GM21576 (cell line): ENCODE results near the gene BEX1.
"Not testable (repeated sequence)": the region's sequence is repeated elsewhere in the genome, so short reads cannot be mapped to it uniquely, and the experiment has no call there.

ENCODE experiments used
- ATAC-seq: cut with Tn5 transposase; IDR thresholded peaks from one replicate; pipeline ENCODE4 v1.9.1; 2021; ENCODE audit warnings: mild to moderate bottlenecking, moderate library complexity; ENCODE audit not compliant: unreplicated experiment

The BEX1 gene

DNA sequence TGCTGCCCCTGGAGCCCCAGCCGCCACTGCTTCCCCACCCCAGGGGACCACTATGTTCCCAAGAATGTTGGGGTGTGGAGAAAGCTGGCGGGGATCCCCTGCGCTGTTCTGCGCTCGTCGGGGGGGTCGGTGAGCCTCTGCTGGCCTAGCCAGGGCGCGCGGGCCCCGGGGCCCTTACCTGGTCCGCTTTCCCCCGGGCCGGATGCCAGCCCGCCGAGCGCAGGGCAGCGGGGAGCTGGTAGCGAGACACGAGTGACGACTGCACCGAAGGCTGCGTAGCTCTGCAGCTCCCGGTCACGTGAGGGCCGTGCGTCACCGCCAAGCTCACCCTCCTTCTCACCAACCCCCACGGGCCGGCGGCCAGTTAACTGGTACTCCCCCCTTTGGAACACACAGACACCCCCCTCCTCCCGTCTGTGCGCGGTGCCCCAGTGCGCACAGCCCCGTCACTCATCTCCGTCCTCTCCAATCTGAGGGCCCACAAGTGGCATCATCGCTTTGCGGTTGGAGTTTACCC, at the start of gene BEX1:
BEX1 (minus strand) TSS at position 254 of the 517 bp plus-strand sequence. CDS start 897 bp downstream, outside the sequence.
- ATAC-seq = no peak

DNA sequence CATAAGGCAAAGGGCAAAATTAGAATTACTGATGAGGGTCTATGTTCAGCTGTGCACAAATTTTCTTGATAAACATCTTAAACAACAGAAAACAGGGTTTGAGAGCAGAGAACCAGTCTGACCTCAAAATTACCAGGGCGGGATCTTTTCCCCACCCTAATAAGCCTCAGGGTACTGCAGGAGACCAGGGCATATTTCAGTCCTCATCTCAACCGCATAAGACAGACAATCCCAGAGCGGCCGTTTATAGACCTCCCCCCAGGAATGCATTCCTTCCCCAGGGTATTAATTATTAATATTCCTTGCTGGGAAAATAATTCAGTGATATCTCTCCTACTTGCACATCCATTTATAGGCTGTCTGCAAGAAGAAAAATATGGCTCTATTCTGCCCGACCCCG, 45.5 kb upstream of the BEX1 start:
- not testable (repeated sequence) for ATAC-seq

DNA sequence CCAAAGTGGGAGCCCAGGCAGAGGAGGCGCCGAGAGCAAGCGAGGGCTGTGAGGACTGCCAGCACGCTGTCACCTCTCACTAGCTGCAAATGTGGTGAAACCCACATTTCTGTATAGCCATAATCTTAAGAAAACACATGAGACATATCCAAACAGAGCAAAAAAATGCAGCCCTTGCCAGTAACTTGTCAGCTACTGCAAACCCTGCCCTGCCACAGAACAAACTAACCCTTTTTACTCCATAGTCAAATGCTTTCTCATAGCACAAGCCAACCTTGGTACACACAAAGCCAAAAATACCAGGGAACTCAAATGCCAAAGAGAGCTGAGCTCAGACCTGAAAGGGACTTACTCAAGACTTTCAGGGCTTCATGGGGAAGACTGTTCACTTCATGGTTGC, 43.9 kb upstream of the BEX1 start:
- no peak for ATAC-seq

DNA sequence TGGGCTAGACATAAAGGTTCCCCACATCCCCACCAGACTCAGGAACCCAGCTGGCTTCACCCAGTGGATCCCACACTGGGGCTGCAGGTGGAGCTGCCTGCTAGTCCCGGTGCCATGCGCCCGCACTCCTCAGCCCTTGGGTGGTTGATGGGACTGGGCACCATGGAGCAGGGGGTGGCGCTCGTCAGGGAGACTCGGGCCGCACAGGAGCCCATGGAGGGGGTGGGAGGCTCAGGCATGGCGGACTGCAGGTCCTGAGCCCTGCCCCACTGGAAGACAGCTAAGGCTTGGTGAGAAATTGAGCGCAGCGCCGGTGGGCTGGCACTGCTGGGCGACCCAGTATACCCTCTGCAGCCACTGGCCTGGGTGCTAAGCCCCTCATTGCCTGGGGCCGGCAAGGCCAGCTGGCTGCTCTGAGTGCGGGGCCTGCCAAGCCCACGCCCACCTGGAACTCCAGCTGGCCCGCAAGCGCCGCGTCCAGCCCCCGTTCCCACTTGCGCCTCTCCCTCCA, 43.3 kb upstream of the BEX1 start:
- not testable (repeated sequence) for ATAC-seq

DNA sequence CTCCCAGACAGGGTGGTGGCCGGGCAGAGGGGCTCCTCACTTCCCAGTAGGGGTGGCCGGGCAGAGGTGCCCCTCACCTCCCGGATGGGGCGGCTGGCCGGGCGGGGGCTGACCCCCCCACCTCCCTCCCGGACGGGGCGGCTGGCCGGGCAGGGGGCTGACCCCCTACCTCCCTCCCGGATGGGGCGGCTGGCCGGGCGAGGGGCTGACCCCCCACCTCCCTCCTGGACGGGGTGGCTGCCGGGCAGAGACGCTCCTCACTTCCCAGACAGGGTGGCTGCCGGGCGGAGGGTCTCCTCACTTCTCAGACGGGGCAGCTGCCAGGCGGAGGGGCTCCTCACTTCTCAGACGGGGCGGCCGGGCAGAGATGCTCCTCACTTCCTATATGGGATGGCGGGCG, 40.4 kb upstream of the BEX1 start:
- not testable (repeated sequence) for ATAC-seq

DNA sequence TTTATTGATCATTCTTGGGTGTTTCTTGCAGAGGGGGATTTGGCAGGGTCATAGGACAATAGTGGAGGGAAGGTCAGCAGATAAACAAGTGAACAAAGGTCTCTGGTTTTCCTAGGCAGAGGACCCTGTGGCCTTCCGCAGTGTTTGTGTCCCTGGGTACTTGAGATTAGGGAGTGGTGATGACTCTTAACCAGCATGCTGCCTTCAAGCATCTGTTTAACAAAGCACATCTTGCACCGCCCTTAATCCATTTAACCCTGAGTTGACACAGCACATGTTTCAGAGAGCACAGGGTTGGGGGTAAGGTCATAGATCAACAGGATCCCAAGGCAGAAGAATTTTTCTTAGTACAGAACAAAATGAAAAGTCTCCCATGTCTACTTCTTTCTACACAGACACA, 39.9 kb upstream of the BEX1 start:
- not testable (repeated sequence) for ATAC-seq

DNA sequence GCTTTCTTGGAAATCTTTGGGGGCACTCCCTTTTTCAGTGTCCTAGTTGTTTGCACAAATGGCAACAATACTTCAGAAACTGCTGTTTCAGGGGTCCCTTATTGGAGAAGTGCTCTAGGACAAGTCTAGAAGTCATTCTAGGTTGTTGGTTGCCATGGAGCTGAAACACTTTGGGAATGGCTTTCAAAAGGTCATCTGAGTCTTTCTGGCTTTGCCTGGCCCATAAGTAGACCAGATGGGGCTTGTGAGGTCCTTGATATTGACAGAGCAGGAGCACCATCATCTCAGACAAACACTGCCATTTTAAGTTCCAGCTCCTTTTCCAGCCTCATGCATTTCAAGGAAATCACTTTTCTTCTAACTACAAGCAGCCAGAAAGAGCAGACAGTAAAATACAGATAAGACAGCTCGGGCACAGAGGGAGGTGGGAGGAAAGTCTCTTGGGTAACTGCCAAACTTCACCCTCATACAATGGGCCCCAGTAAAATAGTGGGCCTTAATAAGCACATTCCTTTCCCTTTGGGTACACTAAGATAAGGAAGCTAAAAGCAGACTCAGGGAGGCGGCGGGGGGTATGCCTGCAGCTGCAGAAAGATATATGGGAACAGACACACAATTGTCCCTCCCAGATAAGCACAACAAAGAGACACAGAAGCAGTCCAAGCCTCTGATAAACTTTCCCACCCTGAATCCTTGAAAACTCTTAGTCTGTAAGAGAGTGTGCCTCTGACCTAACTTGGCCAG, 37.5 kb upstream of the BEX1 start:
- ATAC-seq = no peak

DNA sequence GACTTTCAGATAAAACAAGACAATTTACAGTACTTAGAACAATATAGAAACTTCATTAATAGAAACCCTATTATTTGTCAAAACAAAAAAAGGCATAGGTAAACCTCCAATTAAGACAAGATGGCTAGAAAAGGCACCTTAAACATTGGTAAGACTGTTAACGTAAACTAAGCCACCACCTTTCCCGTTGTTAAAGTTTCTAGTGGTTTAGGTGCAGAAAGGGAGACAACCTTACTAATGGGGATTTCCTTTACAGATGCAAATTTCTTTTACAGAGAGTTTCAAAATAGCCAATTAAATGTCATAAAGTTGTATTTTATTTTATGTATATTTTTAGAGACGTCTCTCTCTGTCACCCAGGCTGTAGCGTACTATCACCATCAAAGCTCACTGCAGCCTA, 36.5 kb upstream of the BEX1 start:
- no peak for ATAC-seq

DNA sequence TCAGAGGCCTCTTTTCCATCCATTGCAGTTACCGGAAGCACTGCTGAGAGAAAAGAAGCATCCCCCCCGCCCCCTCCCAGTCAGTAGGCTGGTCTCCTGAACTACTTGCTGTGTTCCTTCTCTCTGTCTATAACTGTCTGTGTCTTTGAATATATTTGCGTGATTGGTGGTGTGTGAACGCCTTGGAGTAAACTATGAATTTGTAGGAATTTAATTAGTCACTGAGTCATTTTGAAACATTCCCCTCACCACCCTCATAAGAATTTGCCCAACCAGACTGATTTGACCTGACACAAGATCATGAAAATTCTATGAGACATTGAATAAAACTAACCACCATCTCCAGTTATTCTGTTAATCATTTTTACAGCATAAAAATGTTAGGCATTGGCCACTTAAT, 35.7 kb upstream of the BEX1 start:
- ATAC-seq = no peak

DNA sequence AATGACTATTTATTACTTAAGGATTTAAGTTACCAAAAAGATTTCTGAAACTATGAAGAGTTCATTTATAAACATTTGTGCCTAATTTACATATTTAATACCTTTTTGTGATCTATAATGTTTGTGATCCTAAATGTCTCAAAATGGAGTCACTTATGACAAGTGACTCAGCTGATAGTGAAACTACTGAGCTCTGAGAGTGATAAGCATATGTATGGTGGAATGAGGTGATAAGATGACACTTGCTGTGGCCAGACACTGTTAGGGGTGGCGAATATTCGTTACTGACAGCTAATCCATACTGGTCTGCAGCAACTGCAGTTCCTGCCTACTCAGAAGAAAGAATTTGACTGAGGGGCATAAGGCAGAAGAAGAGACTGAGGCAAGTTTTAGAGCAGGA, 34.5 kb upstream of the BEX1 start:
- ATAC-seq = no peak

DNA sequence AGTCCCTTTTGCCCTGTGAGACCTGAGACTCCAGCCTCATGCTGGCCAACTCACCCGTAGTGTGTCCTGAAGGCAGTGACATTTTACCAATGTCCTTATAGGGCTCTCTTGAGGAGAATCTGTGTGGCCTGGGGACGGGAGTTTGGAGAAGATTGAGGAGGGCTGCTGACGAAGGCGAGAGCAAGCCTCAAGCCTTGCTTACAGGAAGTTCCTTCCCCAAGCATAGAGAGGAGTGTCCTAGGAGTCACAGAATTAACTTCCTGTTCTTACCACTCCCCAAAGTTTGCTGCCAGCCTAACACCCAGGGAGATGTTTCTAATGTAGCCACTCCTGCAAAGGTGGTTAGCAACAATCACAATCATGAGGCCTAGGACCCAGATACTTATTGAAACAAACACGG, 29.0 kb upstream of the BEX1 start, which contains the start of gene NXF3:
NXF3 (minus strand) TSS at position 202 of the 400 bp plus-strand sequence; CDS start at position 82, 120 bp downstream.
- no peak for ATAC-seq

DNA sequence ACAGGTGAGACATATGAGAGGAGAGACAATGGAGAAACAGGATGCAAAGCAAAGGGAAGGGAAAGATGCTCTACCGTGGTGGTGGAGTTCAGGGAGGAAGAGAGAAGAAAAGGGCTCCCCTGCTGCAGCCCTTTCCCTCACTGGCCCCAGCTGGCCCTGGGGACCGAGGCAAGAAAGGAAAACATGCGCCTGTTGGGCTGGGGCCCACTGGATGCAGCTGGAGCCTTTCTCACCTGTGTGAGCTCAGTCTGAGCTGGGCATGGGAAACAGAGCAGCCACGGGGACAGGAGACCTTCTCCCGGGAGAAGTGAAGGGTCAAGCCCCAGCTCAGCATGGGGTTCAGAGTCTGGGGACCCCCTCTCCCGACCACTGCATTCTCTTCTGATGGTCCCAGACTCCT, 17.1 kb upstream of the BEX1 start:
- no peak for ATAC-seq

DNA sequence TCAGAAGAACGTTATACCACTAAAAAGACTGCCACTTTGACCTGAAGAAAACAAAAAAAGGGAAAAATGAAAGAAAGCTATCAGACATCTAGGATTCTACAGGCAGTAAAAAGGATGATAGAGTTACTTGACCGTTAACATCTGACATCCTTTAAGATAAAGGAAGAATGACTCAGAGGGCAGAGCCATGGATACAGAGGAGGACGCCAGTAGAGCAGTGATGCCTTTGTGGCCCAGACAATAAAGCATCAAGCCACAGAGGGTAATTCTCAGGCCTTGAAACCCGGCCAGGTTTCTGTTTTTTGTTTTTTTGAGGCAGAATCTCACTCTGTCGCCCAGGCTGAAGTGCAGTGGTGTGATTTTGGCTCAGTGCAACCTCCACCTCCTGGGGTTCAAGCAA, 9.5 kb upstream of the BEX1 start:
- no peak for ATAC-seq

DNA sequence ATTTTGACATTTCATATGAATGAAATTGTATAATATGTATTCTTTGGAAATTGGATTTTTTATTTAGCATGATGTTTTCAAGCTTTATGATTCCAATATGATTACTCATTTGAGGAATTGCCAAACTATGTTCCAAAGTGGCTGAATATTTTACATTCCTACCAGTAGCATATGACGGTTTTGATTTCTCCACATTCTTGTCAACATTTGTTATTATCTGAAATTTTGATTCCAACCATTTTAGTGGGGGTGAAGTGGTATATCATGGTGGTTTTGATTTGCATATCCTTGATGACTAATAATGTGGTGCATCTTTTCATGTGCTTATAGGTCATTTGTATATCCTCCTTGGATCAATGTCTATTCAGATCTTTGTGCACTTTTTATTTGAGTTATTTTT, 2.6 kb upstream of the BEX1 start:
- ATAC-seq = no peak

DNA sequence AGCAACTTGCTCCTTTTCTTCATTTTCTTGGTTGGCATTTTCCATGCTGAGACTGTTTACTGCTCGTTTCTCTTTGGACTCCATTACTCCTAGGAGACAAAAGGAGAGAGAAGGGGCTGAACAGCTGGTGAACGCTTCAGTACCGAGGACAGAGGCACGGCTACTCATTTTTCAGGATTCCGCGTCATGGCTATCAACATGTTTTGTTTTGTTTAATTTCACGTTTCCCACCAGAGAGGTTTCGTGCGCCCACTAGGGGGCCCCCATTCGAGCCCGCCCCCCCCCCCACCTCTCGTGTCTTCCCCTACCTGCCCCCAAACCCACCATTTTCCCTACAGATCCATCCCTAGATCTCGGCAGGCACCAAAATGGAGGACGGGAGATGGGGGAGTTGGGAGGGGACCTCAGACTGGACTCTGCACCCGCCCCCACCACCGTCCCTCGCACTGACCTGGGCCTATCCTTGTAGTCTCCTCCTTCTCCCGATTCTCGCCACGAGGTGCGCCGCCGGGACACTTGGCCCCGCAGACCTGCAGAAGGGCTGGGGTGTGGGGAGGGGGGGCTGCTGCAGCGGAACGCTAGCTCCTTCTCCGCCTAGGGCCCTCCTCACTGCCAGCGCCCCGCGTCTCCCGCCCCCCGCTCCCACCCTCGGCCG, 653 bp downstream of the BEX1 start:
- ATAC-seq = no peak

DNA sequence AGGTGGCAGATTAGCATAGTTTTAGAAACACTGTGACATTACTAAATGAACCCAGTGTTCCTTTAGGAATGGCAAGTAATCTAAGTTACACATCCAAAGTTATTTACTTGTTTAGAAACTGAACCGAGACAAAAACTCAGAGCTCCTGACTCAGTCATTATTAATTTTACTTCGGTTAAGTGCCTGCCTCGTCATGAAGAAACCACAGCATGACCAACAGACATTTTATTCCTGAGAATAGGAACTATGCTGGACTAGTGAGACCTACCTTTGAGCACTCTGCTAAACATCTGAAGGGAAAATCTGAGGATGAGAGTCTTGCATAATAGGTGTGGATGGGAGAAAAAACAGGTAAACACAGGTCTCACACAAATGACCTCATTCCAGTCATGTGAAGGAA, 2.5 kb downstream of the BEX1 start:
- ATAC-seq = no peak

DNA sequence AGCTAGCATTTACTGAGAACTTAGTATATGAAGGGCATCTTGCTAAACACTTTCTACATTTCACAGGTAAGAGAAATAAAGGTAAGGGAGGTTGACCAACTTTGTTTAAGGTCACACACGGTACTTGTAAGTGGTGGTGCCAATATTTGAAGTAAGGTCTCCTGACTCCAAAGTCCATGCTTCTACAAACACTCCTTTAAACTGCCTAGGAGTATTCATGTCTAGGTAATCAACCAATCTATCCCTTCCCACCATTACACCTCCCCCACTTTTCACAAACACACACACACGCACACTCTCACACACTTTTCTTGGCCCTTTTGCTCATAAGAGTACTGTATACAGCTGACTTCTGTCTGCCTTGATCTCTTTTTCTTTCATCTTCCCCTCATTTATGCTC, 7.1 kb downstream of the BEX1 start:
- no peak for ATAC-seq

DNA sequence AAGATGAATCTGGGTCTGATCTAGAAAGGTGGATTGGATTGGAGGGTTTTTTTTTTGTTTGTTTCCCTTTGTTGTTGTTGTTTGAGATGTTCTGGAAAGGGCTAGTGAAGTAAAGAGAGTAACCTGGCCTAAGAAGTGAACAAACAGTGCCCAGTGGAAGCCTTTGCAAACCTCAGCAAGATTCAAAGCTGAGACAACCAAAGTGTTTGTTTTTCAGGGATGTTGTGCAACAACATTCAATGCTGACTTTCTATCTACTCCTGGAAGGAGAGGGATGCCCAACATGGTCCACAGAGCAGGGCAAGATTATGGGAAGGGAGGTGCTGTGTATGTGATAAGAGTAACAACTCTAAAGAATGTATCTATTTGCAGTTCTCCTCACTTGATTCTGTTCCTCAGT, 11.3 kb downstream of the BEX1 start:
- no peak for ATAC-seq

DNA sequence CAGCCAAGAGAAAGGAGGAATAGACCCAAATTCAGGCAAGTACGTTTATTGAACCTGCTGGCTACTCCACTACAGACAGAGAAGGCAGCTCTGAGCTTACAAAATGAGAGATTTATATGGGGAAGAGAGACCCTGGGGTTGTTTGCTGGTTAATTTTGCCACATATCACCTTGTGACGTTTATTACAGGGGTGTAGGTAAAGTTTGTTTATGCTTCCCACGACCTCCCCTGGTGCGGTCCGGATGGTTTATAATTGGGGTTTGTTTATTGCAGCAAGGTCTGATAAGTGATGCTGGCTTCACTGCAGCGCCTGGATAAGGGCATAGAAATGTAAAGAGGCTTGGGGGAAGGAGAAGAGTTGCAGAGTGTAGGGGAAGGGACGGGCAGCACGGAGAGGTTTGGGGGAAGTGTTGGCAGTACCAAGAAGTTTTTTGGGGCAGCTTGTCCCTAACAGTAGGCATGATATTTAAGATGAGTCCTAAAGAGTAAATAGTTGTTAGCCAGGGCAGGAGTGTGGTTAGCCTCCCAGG, 12.6 kb downstream of the BEX1 start:
- ATAC-seq = no peak

DNA sequence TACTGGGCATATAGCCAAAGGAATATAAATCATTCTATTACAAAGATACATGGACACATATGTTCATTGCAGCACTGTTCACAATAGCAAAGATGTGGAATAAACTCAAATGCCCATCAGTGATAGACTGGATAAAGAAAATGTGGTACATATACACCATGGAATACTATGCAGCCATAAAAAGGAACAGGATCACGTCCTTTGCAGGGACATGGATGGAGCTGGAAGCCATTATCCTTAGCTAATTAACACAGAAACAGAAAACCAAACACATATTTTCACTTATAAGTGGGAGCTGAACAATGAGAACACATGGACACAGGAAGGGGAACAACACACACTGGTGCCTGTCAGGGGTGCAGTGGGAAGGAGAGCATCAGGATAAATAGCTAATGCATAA, 30.6 kb downstream of the BEX1 start:
- ATAC-seq = not testable (repeated sequence)

DNA sequence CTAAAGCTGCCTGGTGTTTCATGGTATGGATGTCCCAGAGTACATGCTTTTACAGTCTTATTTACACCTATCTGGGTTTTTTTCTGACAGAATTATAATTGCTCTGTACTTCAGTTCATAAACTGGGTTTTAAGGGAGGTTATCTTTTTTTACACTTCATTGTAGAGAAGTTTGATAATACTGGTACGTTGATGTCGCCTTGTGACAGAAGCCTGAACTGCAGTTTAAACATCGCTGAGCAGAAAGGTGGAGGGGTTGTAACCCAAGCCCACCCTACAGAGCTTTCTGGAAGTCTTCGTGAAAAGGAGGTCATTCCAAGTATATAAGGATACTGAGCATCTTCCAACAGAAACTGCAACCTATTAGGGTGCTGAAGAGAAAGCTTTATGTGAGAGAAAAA, 46.4 kb downstream of the BEX1 start:
- ATAC-seq = no peak

DNA sequence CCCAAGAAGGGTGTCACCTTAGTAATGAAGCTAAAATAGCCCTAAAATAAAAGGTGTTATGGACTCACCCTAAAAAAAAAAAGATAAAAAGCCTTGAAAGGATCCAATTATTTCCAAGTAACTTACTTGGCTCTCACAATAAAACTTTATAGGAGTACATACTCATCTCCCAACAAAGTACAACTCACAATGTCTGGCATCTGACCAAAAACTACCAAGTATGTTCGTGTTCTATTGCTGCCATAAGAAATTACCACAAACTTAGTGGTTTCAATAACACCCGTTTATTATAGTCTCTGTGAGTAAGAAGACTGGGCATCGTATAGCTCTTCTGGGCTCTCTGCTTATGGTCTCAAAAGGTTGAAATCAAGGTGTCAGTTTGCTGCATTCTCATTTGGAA, 51.0 kb downstream of the BEX1 start:
- no peak for ATAC-seq
